Bone marrow (tissue), 2 donors: ENCODE data around the gene SGCE.

Source experiments
- DNase-seq, 2 donors: peaks; one replicate each; lab custom pipeline; 2025; lab: John Stamatoyannopoulos, UW

Gene SGCE

DNA sequence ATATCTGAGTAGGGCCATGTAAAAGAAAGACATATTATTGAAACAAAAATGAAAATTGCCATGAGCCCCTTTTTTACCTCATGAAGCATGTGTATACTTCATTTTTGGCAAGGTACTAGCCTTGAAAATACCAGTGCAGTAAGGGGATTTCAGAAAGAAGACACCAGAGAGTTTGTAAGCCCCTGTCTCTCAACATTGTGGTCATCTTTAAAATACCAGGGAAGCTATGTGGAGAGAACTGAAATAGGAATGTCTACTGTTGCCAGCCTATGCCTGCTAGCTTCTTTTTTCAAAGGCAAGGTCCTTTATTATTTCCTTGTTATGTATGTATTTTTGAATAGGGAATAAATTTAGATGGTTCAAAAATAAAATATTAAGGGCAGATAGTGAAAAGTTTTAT is 88.5 kb downstream of the SGCE start:
- DNase-seq = no peak

DNA sequence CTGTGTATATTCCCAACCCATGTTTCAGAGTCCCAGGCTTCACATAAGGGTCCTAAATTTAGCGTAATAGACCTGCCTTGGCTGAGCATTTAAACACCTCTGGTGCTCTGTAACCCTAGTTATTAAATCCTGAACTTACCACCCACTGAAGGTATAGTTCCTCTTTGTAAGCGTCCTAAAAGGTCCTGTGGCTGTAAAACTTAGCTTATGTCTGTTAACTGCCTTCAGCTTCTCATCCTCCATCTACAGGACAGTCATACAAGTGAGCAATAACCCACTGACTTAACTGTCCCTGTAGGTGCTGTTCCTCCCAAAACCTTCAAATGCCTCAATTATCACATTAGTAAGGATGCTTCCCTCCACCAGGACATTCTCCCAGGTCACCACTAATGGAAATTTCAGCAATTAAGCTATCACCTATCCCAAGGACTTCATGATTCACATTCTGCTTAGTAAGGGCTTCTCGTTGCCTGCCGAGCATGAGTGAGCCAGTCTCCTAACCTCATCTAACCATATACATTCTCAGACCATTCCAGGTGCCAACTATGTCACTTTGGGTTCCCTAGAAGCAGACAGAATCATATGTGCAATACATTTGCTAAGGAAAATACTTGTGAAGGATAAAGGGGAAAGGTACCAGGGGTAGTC is 90.6 kb downstream of the SGCE start:
- no peak for DNase-seq

DNA sequence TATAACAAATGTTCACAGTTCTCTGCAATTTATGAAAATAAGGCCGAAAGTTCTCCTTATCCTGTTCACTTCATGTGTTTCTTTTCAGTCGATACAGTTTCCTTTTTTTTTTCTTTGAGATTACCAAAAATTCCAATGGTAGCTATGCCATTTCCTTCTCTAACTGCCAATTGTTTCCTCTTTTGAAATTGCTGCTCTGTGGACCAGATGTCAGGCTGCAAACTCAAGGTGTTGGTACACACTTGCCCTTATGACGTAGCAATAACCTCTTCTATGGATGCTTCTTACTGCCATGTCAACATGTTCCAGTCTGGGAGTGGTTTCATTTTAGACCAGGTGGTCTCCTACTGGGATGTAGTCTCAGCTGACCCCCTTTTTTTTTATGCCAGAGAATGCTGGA is 93.4 kb downstream of the SGCE start:
- DNase-seq = no peak

DNA sequence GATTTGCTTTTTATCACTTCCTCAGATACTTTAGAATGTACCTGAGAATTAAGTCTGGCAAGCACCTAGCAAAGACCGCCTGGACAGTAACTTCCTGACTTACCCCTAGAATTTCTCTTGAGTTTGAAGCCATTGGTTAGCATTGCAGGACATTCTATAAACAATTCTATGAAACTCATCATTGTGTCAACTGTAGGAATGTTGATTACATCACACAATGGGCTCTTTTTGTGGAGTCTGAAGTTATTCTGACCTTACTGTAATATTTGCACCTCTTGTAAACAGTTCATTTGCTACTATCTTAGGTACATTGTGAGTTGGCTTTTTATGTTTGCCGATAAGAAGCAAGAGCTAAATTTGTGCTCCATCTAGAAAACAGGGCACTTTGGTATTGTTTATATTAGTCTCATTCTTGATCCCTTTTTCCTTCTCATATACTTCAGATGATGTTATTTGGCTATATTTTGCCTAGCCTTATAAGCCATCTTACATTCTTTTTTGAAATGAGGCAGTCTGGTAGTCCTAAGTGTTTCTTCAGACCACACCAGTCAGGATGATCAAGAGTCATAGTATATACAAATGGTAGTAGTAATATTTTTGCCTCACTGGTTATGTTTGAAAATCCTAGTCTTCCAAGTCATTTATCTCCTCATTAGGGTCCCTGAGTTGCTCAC is 94.0 kb downstream of the SGCE start:
- no peak for DNase-seq

DNA sequence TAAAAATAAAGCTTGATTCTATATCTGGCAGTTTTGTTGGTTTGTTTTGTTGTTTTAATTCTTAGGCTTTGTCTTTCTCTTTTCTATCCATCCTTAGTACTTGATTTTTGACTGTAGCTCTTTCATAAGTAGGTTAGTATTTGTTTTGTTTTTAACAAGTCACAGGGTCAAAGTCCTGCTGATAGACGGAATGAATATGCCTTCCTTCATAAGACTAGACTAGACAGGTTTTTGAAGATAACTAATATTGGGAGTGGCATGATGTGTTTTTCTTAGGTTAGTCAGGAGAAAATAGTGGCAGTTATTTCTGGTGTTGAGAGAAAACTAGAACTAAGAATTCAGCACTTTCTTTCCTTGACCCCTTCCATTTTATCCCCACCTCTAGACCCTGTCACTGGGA is 96.0 kb downstream of the SGCE start:
- no peak for DNase-seq

DNA sequence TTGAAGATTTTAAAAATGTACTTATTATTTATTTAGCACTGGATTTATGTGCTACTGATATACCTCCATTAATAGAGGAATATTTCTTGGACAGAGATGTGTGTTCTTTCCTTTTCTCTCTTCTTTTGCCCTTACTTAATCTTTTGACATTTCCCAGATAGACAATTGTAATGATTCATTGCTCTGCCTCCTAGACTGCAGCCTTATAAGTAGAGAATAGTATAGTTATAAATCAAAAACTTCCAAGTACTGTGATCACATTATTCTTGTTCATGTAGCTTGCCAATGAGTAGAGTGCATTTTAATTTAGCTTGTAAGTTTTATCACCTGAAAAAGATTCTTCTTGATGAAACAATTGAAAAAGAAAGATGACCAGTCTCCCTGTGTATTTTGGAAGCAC is 98.7 kb downstream of the SGCE start:
- DNase-seq = no peak

DNA sequence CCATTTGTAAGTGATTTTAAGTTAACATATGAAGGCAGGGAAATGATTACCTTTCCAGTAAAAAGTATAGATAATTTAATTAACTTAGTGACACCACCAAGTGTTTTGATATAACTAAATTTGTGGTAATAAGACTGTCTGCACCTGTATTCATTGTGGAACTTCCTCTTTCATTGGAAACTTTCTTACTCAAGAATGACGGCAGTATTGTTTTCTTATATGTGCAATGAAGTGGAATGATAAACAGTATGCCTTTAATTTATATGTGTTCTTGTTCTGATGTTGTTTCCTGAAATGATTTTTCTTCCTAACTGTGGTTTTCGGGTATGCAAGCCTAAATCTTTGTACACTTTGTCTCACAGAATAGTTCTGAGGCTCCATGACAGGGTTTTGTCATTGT is 99.9 kb downstream of the SGCE start:
- DNase-seq = no peak

DNA sequence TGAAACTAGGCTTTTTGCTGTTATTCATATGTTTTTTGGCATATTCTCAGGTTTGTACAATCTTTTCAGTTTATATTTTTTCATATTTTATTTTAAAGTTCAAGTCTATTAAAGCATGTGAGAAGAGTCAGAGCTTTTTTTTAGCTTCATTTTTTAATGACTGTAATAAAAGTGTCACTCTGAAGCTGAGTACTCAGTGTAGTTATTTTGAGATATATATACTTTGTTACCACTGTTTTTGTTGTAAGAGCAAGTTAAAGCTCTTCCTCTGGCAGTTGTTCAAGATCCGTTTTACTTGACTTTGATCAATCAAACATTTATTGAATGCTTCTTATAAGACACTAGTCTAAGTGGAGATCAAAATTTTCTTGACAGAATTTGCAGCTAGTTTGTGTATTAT is 108.8 kb downstream of the SGCE start:
- DNase-seq = no peak

DNA sequence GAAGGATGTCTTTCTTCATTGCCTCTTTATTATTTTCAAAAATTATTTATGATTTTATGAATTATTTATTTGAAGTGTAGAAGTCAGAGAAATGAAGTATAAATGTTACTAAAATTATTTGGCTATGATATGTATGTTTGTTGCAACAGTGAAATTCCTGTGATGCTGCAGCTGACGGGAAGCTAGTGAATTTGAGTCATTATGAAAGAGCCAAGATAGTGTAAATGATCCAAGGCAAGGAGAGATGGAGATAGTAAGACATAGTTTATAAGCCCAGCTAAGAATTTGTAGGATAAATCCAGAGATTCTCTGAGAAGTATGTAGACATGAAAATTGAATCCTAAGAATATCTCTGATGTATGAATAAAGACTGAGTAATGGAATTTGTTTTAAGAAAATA is 115.5 kb downstream of the SGCE start:
- DNase-seq = no peak
